HepG2 (cell line): ENCODE data around the gene CLEC6A. TPM values are rescaled to one million over a fixed set of nuclear protein-coding genes. Genes with fewer than 3 reads are reported as not detected.

Source experiments
- ATAC-seq: fragments of 200-7000 bp; cut with Tn5 transposase; 3 replicates; pipeline ENCODE4 v1.9.1; 2020; ENCODE audit warnings: mild to moderate bottlenecking, moderate library complexity
- BruUV-seq: library from RNA; stranded (reverse); fragments of 400-500 nt; replicated peaks from 2 replicates; lab custom pipeline; 2021; lab: Mats Ljungman, UMichigan
- CTCF ChIA-PET: fragments of 300-600 bp; formaldehyde crosslinking; extraction: SDS; loops from one replicate; lab custom pipeline; 2021; ENCODE audit warnings: low total read pairs, inconsistent platforms, low intra/inter-chr PET ratio; lab: Yijun Ruan, JAX
- POLR2A ChIA-PET: fragments of 350-600 bp; sonication (Branson Sonifier 250); formaldehyde crosslinking; loops from one replicate; lab custom pipeline; 2020; ENCODE audit warnings: antibody characterized with exemption, inconsistent platforms; lab: Yijun Ruan, JAX
- DNase-seq: peaks from one replicate; pipeline ENCODE4 v3.0.0-alpha.2; 2015; ENCODE audit warnings: low spot score
- FAIRE-seq: peaks from 3 replicates; lab custom pipeline; 2011; peaks lifted over from hg19 to GRCh38; lab: Jason Lieb, UNC
- H2AFZ ChIP-seq: one replicate; pipeline ENCODE4 v1.6.1; 2011; ENCODE audit warnings: low read length, inconsistent platforms
- H3K27ac ChIP-seq: fragments of 300-600 bp; 3 replicates; pipeline ENCODE4 v1.8.0; 2011; ENCODE audit warnings: mixed run types, mild to moderate bottlenecking, mixed read lengths, low read length, inconsistent platforms; ENCODE audit not compliant: insufficient read depth; ENCODE audit errors: extremely low read length
- H3K27me3 ChIP-seq, 2 experiments: fragments of 200-600 bp in 1 of 2; 2 replicates in 1 of 2; 3 replicates in 1 of 2; pipeline versions ENCODE4 v1.6.0 to v1.8.0; 2011; ENCODE audit warnings: low read length in 2 of 2, mild to moderate bottlenecking in 2 of 2, moderate library complexity in 2 of 2, inconsistent platforms in 1 of 2; ENCODE audit not compliant: insufficient read depth in 2 of 2, control insufficient read depth in 1 of 2
- H3K36me3 ChIP-seq, 2 experiments: fragments of 200-600 bp in 1 of 2; replicated peaks in 1 of 2; 2 replicates in 1 of 2; 3 replicates in 1 of 2; pipeline versions ENCODE4 v1.5.1 to v1.8.0; 2011; ENCODE audit warnings: low read length in 2 of 2, inconsistent platforms in 1 of 2; ENCODE audit not compliant: insufficient read depth in 2 of 2, control insufficient read depth in 1 of 2
- H3K4me1 ChIP-seq: 2 replicates; pipeline ENCODE4 v1.5.1; 2012; ENCODE audit warnings: low read length, inconsistent platforms; ENCODE audit not compliant: insufficient read depth
- H3K4me2 ChIP-seq: 2 replicates; pipeline ENCODE4 v1.6.0; 2011; ENCODE audit warnings: low read depth, low read length, inconsistent platforms
- H3K4me3 ChIP-seq, 3 experiments: fragments of 200-600 bp in 1 of 3; sonication (generic), shearing (Covaris generic) in 1 of 3; replicated peaks in 1 of 3; 2 replicates each; pipeline ENCODE4 v1.5.1; 2011 to 2016; ENCODE audit warnings: low read length in 3 of 3, inconsistent platforms in 2 of 3, low read depth in 2 of 3, mild to moderate bottlenecking in 2 of 3, control low read depth in 1 of 3, mixed read lengths in 1 of 3; ENCODE audit not compliant: insufficient read depth in 1 of 3
- H3K79me2 ChIP-seq: one replicate; pipeline ENCODE4 v1.6.1; 2011; ENCODE audit warnings: low read length, inconsistent platforms; ENCODE audit not compliant: insufficient read depth
- H3K9ac ChIP-seq: 2 replicates; pipeline ENCODE4 v1.6.0; 2011; ENCODE audit warnings: mild to moderate bottlenecking, low read depth, low read length, inconsistent platforms; ENCODE audit not compliant: insufficient read depth
- H3K9me3 ChIP-seq: 2 replicates; pipeline ENCODE4 v1.5.1; 2012; ENCODE audit warnings: mild to moderate bottlenecking, low read length
- H4K20me1 ChIP-seq: 2 replicates; pipeline ENCODE4 v1.6.0; 2011; ENCODE audit warnings: inconsistent platforms, mild to moderate bottlenecking, low read length, moderate library complexity; ENCODE audit not compliant: insufficient read depth
- AKAP8 ChIP-seq: sonication (generic); formaldehyde crosslinking; IDR thresholded peaks from 2 replicates; pipeline ENCODE4 v1.5.1; 2020; ENCODE audit warnings: mild to moderate bottlenecking, missing genetic modification reagents
- MAFF ChIP-seq: IDR thresholded peaks from 2 replicates; pipeline ENCODE4 v1.6.1; 2011; ENCODE audit warnings: low read depth, low read length, improper control_type of control experiment
- MAFK ChIP-seq, 2 experiments: IDR thresholded peaks in 1 of 2; conservative IDR thresholded peaks in 1 of 2; 2 replicates each; pipeline ENCODE4 v1.6.1; 2011; ENCODE audit warnings: improper control_type of control experiment in 2 of 2, low read length in 2 of 2
- SKI ChIP-seq: fragments of 450-650 bp; IDR thresholded peaks from one replicate; pipeline ENCODE4 v1.6.1; 2018; ENCODE audit warnings: mild to moderate bottlenecking; ENCODE audit not compliant: partially characterized antibody
- SNAPC2 ChIP-seq: sonication (generic); formaldehyde crosslinking; IDR thresholded peaks from 2 replicates; pipeline ENCODE4 v1.8.1; 2022; ENCODE audit warnings: mild to moderate bottlenecking, missing genetic modification reagents
- WGBS: methylation state at CpG from one replicate; pipeline ENCODE4 v1.1.6; 2017; ENCODE audit warnings: low lambda C conversion rate; 5-methylcytosine and 5-hydroxymethylcytosine counted together
- in situ Hi-C: cut with HindIII; loops from 2 replicates; pipeline ENCODE4 v1.10.0; 2017; ENCODE audit warnings: low pct_unique_long_range_greater_than_20kb; ENCODE audit not compliant: extremely low pct_ligation_motif_present
- intact Hi-C: fragments of 100-400 bp; cut with micrococcal nuclease; formaldehyde crosslinking; loops from one replicate; pipeline ENCODE4 v1.10.0; 2022; ENCODE audit not compliant: unreplicated experiment
- polyA plus RNA-seq, 8 experiments: library from polyadenylated mRNA; depleted of rRNA in 3 of 8; stranded (reverse) in 7 of 8; unstranded in 1 of 8; fragments of >200 nt; fragmentation: Illumina TruSeq in 4 of 8; extraction: Trizol in 4 of 8; gene quantifications; 2 replicates each; pipeline versions ENCODE4 v1.2.1 to v1.2.3, GENCODE V29; 2011 to 2016; ENCODE audit warnings: low read depth in 4 of 8, missing spikeins in 1 of 8, mixed read lengths in 1 of 8; ENCODE audit not compliant: insufficient read depth in 1 of 8
- total RNA-seq, 5 experiments: library from RNA; depleted of rRNA; stranded (reverse); fragments of >200 nt; fragmentation: Illumina TruSeq; extraction: Trizol; gene quantifications; 2 replicates each; pipeline ENCODE4 v1.2.3, GENCODE V29; 2016; ENCODE audit warnings: low read depth in 1 of 5
- TF ChIP-seq, protein P1 (sequence below): sonication (generic); formaldehyde crosslinking; conservative IDR thresholded peaks from 2 replicates; pipeline ENCODE4 v1.5.0; 2020; ENCODE audit warnings: missing genetic modification reagents

The CLEC6A gene
- total and polyA plus RNA-seq, 2 of the 13 experiments (the other 11 are each of a cell fraction or from before 2014, with no cell fraction given) = not detected

GRCh38 chr12:8471090-8471489, 15.3 kb downstream of the CLEC6A start:
- Histone ChIP-seq H3K9ac (no peak overlapping the region), H2AFZ (no peak overlapping the region), H3K4me3 (no peak overlapping the region), H3K9me3 (no peaks in the 10 kb centered on the region), H3K4me1 (no peaks in the 10 kb centered on the region), H3K36me3 (no peaks in the 10 kb centered on the region), H4K20me1 (no peaks in the 10 kb centered on the region), H3K79me2 (no peaks in the 10 kb centered on the region), H3K27me3 (no peaks in the 10 kb centered on the region), H3K27ac (no peak overlapping the region), H3K4me2 (no peak overlapping the region)
- DNase-seq = no peak
- in situ Hi-C loops = no loop called here
- peak; percentile 75; the same call in 1 of the 2 replicates for TF ChIP-seq MAFF
- TF ChIP-seq AKAP8 = no peak
- peak; percentile 71 to 87 for TF ChIP-seq MAFK (conservative IDR thresholded peaks at IDR 0.05 in 1 of 2, IDR thresholded peaks at IDR 0.05 in 1 of 2; ENCODE audit: low read length in 2 of 2)
- no peak for ATAC-seq
- 0% methylated on average over 1 of the region's 1 CpG for WGBS
- FAIRE-seq = no peak
- ChIA-PET CTCF (no interaction called here), POLR2A (no interaction called here)
- no TSS peak for BruUV-seq
- intact Hi-C loops = no loop called here

DNA sequence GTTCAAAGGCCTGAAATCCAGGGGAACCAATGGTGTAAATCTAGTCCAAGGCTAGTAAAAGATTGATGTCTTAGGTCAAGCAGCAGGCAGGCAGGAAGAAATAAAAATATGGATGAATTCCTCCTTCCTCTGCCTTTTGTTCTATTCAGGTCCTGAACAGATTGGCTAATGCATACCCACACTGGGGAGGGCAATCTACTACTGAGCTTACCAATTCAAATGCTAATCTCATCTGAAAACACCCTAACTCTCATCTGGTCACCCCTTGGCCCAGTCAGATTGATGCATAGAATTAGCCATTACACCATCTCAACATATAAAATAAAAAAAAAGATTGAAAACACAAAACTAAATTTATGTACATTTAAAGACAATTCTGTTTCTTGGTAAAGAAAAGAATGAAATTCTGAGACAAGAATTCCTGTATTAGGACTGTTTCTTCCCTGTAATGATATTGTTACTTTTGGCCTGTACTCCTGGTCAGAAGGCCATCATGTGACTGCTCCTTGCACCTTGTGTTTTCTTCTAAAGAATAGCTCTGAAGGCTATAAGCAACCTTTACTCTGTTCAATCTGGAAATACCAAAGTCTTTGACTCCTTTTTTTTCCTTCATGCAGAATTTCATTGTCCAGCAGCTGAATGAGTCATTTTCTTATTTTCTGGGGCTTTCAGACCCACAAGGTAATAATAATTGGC, 19.9 kb downstream of the CLEC6A start:
- intact Hi-C loops (no loop called here), in situ Hi-C loops (no loop called here)
- Histone ChIP-seq H3K27ac (no peak overlapping the region), H3K4me3 (no peak overlapping the region), H3K79me2 (no peaks in the 10 kb centered on the region), H3K36me3 (no peaks in the 10 kb centered on the region), H3K9ac (no peak overlapping the region), H3K9me3 (no peaks in the 10 kb centered on the region), H4K20me1 (no peaks in the 10 kb centered on the region), H3K27me3 (no peaks in the 10 kb centered on the region), H3K4me1 (no peaks in the 10 kb centered on the region), H3K4me2 (no peak overlapping the region), H2AFZ (no peak overlapping the region)
- TF ChIP-seq, protein P1, sequence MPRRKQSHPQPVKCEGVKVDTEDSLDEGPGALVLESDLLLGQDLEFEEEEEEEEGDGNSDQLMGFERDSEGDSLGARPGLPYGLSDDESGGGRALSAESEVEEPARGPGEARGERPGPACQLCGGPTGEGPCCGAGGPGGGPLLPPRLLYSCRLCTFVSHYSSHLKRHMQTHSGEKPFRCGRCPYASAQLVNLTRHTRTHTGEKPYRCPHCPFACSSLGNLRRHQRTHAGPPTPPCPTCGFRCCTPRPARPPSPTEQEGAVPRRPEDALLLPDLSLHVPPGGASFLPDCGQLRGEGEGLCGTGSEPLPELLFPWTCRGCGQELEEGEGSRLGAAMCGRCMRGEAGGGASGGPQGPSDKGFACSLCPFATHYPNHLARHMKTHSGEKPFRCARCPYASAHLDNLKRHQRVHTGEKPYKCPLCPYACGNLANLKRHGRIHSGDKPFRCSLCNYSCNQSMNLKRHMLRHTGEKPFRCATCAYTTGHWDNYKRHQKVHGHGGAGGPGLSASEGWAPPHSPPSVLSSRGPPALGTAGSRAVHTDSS (CRISPR knock-in tag) = no peak
- TF ChIP-seq SKI (no peak), SNAPC2 (CRISPR knock-in tag) (no peak)
- FAIRE-seq (no peak), ATAC-seq (no peak), DNase-seq (no peak)
- no TSS peak for BruUV-seq
- ChIA-PET POLR2A (no interaction called here), CTCF (no interaction called here)
